T-helper 2 cell treated with Interferon-gamma antibody and Interleukin-4, amounts not matched to agents 5 μg/mL and 100 μg/mL, for 36 hours (primary cell): ENCODE data around the gene NHERF2.
"Not testable (repeated sequence)": the region's sequence is repeated elsewhere in the genome, so short reads cannot be mapped to it uniquely, and the experiment has no call there.

ENCODE experiments used
- DNase-seq: peaks from one replicate; pipeline ENCODE4 v3.0.0; 2021; ENCODE audit warnings: low spot score
- H3K27ac Mint-ChIP-seq: one replicate; pipeline ENCODE4 v1.8.0; 2021; ENCODE audit warnings: mild to moderate bottlenecking, mixed read lengths
- H3K27me3 Mint-ChIP-seq: one replicate; pipeline ENCODE4 v1.8.0; 2021; ENCODE audit warnings: low read depth, mixed read lengths
- H3K36me3 Mint-ChIP-seq: one replicate; pipeline ENCODE4 v1.8.0; 2021; ENCODE audit warnings: low read depth, mixed read lengths
- H3K4me1 Mint-ChIP-seq: one replicate; pipeline ENCODE4 v1.8.0; 2021; ENCODE audit warnings: low read depth, mixed read lengths
- H3K4me3 Mint-ChIP-seq: one replicate; pipeline ENCODE4 v1.8.0; 2022; ENCODE audit warnings: mild to moderate bottlenecking, moderate library complexity, mixed read lengths
- H3K9me3 Mint-ChIP-seq: one replicate; pipeline ENCODE4 v1.8.0; 2021; ENCODE audit warnings: mixed read lengths

Gene NHERF2

GRCh38 chr16:2033057-2033908 lies 6.6 kb downstream of the NHERF2 start:
- Mint-ChIP-seq H3K4me1 (no peaks in the 10 kb centered on the region), H3K36me3 (no peaks in the 10 kb centered on the region), H3K27ac (no peak overlapping the region), H3K27me3 (peaks cover 7% of the 10 kb centered on the region), H3K4me3 (no peak overlapping the region), H3K9me3 (no peaks in the 10 kb centered on the region)
- DNase-seq: no peak

GRCh38 chr16:2033909-2034695 lies 7.4 kb downstream of the NHERF2 start:
- not testable (repeated sequence) for H3K27ac Mint-ChIP-seq, H3K36me3 Mint-ChIP-seq, DNase-seq, H3K27me3 Mint-ChIP-seq, H3K4me1 Mint-ChIP-seq, H3K4me3 Mint-ChIP-seq, H3K9me3 Mint-ChIP-seq

GRCh38 chr16:2034696-2035430 lies 8.2 kb downstream of the NHERF2 start:
- no peaks in the 10 kb centered on the region for H3K36me3 Mint-ChIP-seq
- DNase-seq: no peak
- no peak overlapping the region for H3K27ac Mint-ChIP-seq
- H3K4me1 Mint-ChIP-seq: no peaks in the 10 kb centered on the region
- no peak overlapping the region for H3K4me3 Mint-ChIP-seq
- H3K27me3 Mint-ChIP-seq: no peaks in the 10 kb centered on the region
- no peaks in the 10 kb centered on the region for H3K9me3 Mint-ChIP-seq

GRCh38 chr16:2035431-2036199 lies 8.9 kb downstream of the NHERF2 start:
- DNase-seq: no peak
- Mint-ChIP-seq H3K36me3 (no peaks in the 10 kb centered on the region), H3K4me1 (no peaks in the 10 kb centered on the region), H3K4me3 (no peak overlapping the region), H3K27ac (no peak overlapping the region), H3K27me3 (no peaks in the 10 kb centered on the region), H3K9me3 (no peaks in the 10 kb centered on the region)

GRCh38 chr16:2036200-2036966 lies 9.7 kb downstream of the NHERF2 start:
- Mint-ChIP-seq H3K36me3 (no peaks in the 10 kb centered on the region), H3K4me1 (no peaks in the 10 kb centered on the region), H3K27ac (no peak overlapping the region), H3K9me3 (no peaks in the 10 kb centered on the region), H3K4me3 (no peak overlapping the region), H3K27me3 (no peaks in the 10 kb centered on the region)
- no peak for DNase-seq

GRCh38 chr16:2037115-2037514 lies 10.4 kb downstream of the NHERF2 start:
- Mint-ChIP-seq H3K27me3 (no peaks in the 10 kb centered on the region), H3K4me1 (no peaks in the 10 kb centered on the region), H3K4me3 (no peak overlapping the region), H3K27ac (no peak overlapping the region), H3K36me3 (no peaks in the 10 kb centered on the region), H3K9me3 (no peaks in the 10 kb centered on the region)
- no peak for DNase-seq

- Mint-ChIP-seq H3K4me3 (no peak overlapping the region), H3K9me3 (no peaks in the 10 kb centered on the region), H3K4me1 (no peaks in the 10 kb centered on the region), H3K27me3 (no peaks in the 10 kb centered on the region), H3K27ac (no peak overlapping the region), H3K36me3 (no peaks in the 10 kb centered on the region)
- no peak for DNase-seq
Measured at GRCh38 chr16:2037647-2038381, 11.1 kb downstream of the NHERF2 start.

- Mint-ChIP-seq H3K27me3 (no peaks in the 10 kb centered on the region), H3K4me3 (no peak overlapping the region), H3K9me3 (no peaks in the 10 kb centered on the region), H3K27ac (no peak overlapping the region), H3K36me3 (no peaks in the 10 kb centered on the region), H3K4me1 (no peaks in the 10 kb centered on the region)
- DNase-seq: no peak
Measured at GRCh38 chr16:2038382-2039231, 11.9 kb downstream of the NHERF2 start.

GRCh38 chr16:2039274-2040031 lies 12.8 kb downstream of the NHERF2 start:
- Mint-ChIP-seq H3K9me3 (no peaks in the 10 kb centered on the region), H3K27ac (no peak overlapping the region)
- no peak for DNase-seq

GRCh38 chr16:2040041-2040786 lies 13.5 kb downstream of the NHERF2 start:
- no peak for DNase-seq
- Mint-ChIP-seq H3K27me3 (no peaks in the 10 kb centered on the region), H3K4me1 (no peaks in the 10 kb centered on the region), H3K4me3 (no peak overlapping the region), H3K9me3 (no peaks in the 10 kb centered on the region), H3K36me3 (no peaks in the 10 kb centered on the region), H3K27ac (no peak overlapping the region)

More at GRCh38 chr16:2039274-2040031, 12.8 kb downstream of the NHERF2 start:
- Mint-ChIP-seq H3K27me3 (no peaks in the 10 kb centered on the region), H3K4me1 (no peaks in the 10 kb centered on the region), H3K36me3 (no peaks in the 10 kb centered on the region), H3K4me3 (no peak overlapping the region)
